Memory B cell (primary cell): ENCODE data around the gene ADK.
A peak's percentile ranks its signal among the peaks of the same experiment; 100 is the strongest.

Experiments used
- ATAC-seq: fragments of 150-1000 bp; cut with Tn5 transposase; 2 replicates; pipeline ENCODE4 v1.10.0; 2021; ENCODE audit warnings: low read depth, mild to moderate bottlenecking, moderate library complexity
- DNase-seq, 2 donors: peaks; one replicate each; pipeline ENCODE4 v3.0.0; 2022; ENCODE audit warnings: low spot score in 2 of 2
- H3K27ac Mint-ChIP-seq: one replicate; pipeline ENCODE4 v1.8.0; 2022; ENCODE audit warnings: mild to moderate bottlenecking, moderate library complexity, mixed read lengths
- H3K27me3 Mint-ChIP-seq: one replicate; pipeline ENCODE4 v1.8.0; 2022; ENCODE audit warnings: mixed read lengths
- H3K36me3 Mint-ChIP-seq: one replicate; pipeline ENCODE4 v1.8.0; 2022; ENCODE audit warnings: mild to moderate bottlenecking, mixed read lengths
- H3K4me1 Mint-ChIP-seq: one replicate; pipeline ENCODE4 v1.8.0; 2022; ENCODE audit warnings: mixed read lengths
- H3K4me3 Mint-ChIP-seq: one replicate; pipeline ENCODE4 v1.8.0; 2022; ENCODE audit warnings: mild to moderate bottlenecking, moderate library complexity, mixed read lengths
- H3K9me3 Mint-ChIP-seq: one replicate; pipeline ENCODE4 v1.8.0; 2022; ENCODE audit warnings: mixed read lengths

The ADK gene

DNA sequence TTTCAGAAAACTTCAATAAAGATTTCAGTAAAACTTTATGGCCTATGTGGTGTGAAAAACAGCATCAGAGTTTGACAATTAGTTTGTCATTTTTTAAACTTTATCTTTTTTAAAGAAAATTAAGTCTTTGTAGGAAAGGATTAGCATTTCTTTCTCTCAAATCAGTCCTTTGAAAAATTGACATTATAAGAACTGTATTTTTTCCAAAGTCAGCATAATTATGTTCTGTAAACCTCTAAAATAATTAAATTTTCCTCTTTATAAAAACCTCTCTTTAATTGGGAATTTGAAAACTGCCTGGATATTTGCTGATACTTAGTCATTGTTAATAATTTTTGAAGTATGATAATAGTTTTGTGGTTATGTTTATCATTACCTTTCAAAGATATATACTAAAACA lies 448.7 kb downstream of the ADK start:
- peaks cover 21% of the 10 kb centered on the region for H3K36me3 Mint-ChIP-seq
- H3K9me3 Mint-ChIP-seq: peaks cover 2% of the 10 kb centered on the region
- H3K27ac Mint-ChIP-seq: no peak overlapping the region
- H3K4me1 Mint-ChIP-seq: no peaks in the 10 kb centered on the region
- DNase-seq (no peak), ATAC-seq (no peak)
- no peaks in the 10 kb centered on the region for H3K27me3 Mint-ChIP-seq
- H3K4me3 Mint-ChIP-seq: no peak overlapping the region

DNA sequence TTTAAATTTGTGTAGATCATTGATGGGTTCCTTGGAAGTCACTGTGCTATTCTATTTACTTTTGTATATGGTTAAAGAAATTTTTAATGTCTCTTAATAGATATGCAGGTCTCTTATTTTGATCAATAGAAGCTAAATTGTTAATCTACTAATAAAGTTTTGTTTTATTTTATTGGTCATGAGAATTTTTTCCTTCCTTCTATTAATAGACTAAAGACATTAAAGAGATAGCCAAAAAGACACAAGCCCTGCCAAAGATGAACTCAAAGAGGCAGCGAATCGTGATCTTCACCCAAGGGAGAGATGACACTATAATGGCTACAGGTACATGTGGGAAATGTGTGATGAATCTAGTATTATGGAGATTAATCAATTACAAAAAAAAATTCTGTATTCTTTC lies 449.1 kb downstream of the ADK start:
- Mint-ChIP-seq H3K27me3 (no peaks in the 10 kb centered on the region), H3K4me3 (no peak overlapping the region), H3K9me3 (peaks cover 2% of the 10 kb centered on the region), H3K36me3 (peaks cover 26% of the 10 kb centered on the region), H3K27ac (no peak overlapping the region), H3K4me1 (no peaks in the 10 kb centered on the region)
- DNase-seq (no peak), ATAC-seq (no peak)

DNA sequence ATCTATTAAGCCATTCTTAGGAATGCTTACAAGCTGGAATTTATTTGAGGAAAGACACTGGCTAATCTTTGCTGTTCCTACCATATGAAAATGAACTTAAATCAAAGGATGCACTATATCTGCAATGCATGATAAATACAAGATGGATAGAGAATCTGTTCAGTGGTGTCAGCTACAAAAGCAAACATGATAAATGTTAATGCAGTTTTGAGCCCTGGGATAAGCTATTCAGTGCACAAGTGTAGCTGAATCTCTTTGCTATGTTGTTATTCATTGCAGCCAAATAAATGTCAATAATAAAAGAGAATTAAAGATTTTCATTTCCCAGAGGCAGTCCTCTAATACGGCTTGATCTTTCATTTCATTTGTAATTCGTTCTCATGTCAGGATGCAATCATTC lies 451.6 kb downstream of the ADK start:
- DNase-seq (no peak), ATAC-seq (no peak)
- H3K9me3 Mint-ChIP-seq: peaks cover 2% of the 10 kb centered on the region
- H3K36me3 Mint-ChIP-seq: peaks cover 36% of the 10 kb centered on the region
- no peaks in the 10 kb centered on the region for H3K27me3 Mint-ChIP-seq
- H3K4me3 Mint-ChIP-seq: no peak overlapping the region
- H3K27ac Mint-ChIP-seq: no peak overlapping the region
- H3K4me1 Mint-ChIP-seq: peaks cover 2% of the 10 kb centered on the region

DNA sequence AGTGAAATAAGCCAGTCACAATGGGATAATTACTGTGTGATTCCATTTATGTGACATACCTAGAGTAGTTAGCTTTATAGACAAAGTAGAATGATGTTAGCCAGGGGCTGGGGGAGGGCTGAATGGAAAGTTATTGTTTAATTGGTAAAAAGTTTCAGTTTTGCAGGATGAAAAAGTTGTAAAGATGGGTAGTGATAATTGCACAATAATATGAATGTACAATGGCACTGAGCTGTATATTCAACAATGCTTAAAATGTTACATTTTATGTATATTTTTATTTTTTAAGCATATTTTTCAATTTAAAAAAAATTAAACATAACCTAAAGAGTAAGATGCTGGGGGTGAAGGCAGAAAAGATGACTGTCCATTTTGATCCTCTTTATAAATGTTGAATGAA lies 459.3 kb downstream of the ADK start:
- H3K27ac Mint-ChIP-seq: no peak overlapping the region
- no peaks in the 10 kb centered on the region for H3K27me3 Mint-ChIP-seq
- DNase-seq (no peak), ATAC-seq (no peak)
- H3K4me1 Mint-ChIP-seq: peaks cover 2% of the 10 kb centered on the region
- peaks cover 28% of the 10 kb centered on the region for H3K36me3 Mint-ChIP-seq
- no peak overlapping the region for H3K4me3 Mint-ChIP-seq
- H3K9me3 Mint-ChIP-seq: peaks cover 2% of the 10 kb centered on the region

DNA sequence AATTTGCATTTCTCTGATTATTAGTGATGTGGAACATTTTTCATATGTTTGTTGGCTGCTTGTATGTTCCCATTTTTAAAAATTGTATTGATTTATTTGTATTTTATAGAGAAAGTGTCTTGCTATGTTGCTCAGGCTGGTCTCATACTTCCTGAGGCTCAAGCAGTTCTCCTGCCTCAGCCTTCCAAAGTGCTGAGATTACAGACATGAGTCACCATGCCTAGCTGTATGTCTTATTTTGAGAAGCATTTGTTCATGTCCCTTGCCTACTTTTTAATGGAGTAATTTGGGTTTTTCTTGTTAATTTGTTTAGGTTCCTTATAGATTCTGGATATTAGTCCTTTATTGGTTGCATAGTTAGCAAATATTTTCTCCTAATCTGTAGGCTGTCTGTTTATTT lies 461.2 kb downstream of the ADK start:
- Mint-ChIP-seq H3K4me1 (no peaks in the 10 kb centered on the region), H3K4me3 (no peak overlapping the region), H3K36me3 (peaks cover 25% of the 10 kb centered on the region), H3K9me3 (peaks cover 2% of the 10 kb centered on the region), H3K27ac (no peak overlapping the region), H3K27me3 (no peaks in the 10 kb centered on the region)
- DNase-seq (no peak), ATAC-seq (no peak)

- ATAC-seq: no peak
- Mint-ChIP-seq H3K27me3 (no peaks in the 10 kb centered on the region), H3K4me1 (no peaks in the 10 kb centered on the region), H3K27ac (no peak overlapping the region), H3K4me3 (no peak overlapping the region), H3K9me3 (peaks cover 6% of the 10 kb centered on the region), H3K36me3 (peaks cover 38% of the 10 kb centered on the region)
- no peak for DNase-seq
Observed at GRCh38 chr10:74620626-74621025, 469.6 kb downstream of the ADK start.

- peaks cover 1% of the 10 kb centered on the region for H3K9me3 Mint-ChIP-seq
- no peak overlapping the region for H3K4me3 Mint-ChIP-seq
- DNase-seq: no peak
- no peak for ATAC-seq
- H3K4me1 Mint-ChIP-seq: no peaks in the 10 kb centered on the region
- H3K36me3 Mint-ChIP-seq: peaks cover 30% of the 10 kb centered on the region
- H3K27ac Mint-ChIP-seq: no peak overlapping the region
- no peaks in the 10 kb centered on the region for H3K27me3 Mint-ChIP-seq
Observed at GRCh38 chr10:74623786-74624185, 472.8 kb downstream of the ADK start.

GRCh38 chr10:74624501-74624900 lies 473.5 kb downstream of the ADK start:
- Mint-ChIP-seq H3K36me3 (peaks cover 30% of the 10 kb centered on the region), H3K9me3 (peaks cover 1% of the 10 kb centered on the region), H3K27me3 (no peaks in the 10 kb centered on the region), H3K27ac (no peak overlapping the region), H3K4me3 (no peak overlapping the region), H3K4me1 (no peaks in the 10 kb centered on the region)
- no peak for ATAC-seq
- no peak for DNase-seq

DNA sequence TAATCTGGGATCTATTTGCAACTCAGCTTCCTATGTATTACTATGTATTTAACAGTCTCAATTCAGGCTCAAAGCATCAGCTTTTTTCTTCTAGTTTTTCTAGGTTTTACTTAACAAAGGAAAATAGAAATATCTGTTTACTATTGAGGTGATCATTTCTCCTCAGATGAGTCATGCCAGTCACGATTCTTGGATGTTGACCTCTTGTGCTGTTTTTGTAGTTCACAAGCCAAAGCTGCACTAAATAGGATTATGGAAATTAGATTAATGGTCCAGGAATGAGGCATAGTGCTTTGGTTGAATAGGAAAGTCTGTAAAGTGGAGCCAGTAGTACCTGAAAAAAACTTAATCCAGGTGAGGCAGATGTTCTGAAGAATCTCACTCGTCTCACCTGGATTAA lies 477.1 kb downstream of the ADK start:
- Mint-ChIP-seq H3K27me3 (no peaks in the 10 kb centered on the region), H3K4me3 (no peak overlapping the region), H3K36me3 (peaks cover 29% of the 10 kb centered on the region), H3K4me1 (no peaks in the 10 kb centered on the region), H3K9me3 (peaks cover 2% of the 10 kb centered on the region), H3K27ac (no peak overlapping the region)
- DNase-seq: no peak
- ATAC-seq: no peak

DNA sequence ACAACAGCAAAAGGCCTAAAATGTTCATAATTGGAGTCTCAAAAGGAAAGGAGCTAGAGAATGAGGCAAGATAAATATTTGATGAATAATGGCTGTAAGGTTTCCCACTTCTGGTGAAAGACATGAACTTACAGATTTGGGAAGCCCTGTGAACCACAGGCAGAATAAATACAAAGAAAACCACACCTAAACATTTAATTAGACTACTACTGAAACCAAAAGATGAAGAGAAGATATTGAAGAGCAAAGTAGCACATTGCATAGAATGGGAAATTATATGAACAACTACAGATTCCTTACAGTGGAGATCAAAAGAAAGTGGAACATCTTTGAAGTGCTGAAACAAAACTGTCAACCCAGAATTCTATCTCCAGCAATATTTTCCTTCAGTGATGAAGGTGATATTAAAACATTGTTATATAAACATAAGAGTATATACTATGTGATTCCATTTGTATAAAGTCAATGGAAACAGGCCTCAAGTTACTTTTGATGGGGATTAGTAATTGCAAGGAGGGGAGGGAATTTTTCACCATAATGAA lies 484.0 kb downstream of the ADK start:
- Mint-ChIP-seq H3K4me3 (no peak overlapping the region), H3K36me3 (peaks cover 50% of the 10 kb centered on the region), H3K9me3 (peaks cover 8% of the 10 kb centered on the region), H3K4me1 (peaks cover 2% of the 10 kb centered on the region), H3K27me3 (no peaks in the 10 kb centered on the region), H3K27ac (no peak overlapping the region)
- no peak for ATAC-seq
- no peak for DNase-seq

DNA sequence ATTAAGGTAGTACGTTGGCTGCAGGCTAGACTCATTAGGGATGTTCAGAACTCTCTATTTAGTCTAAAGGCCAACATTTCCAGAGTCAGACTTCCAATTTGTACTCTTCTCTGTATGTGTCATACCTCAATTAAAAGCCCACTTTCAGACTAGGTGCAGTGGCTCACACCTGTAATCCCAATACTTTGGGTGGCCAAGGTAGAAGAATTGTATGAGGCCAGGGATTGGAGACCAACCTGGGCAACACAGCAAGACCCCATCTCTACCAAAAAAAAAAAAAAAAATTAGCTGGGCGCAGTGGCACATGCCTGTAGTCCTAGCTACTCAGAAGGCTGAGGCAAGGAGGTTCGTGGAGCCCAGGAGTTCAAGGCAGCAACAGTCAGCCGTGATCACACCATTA lies 484.6 kb downstream of the ADK start:
- Mint-ChIP-seq H3K27ac (no peak overlapping the region), H3K9me3 (peaks cover 8% of the 10 kb centered on the region), H3K4me3 (no peak overlapping the region), H3K27me3 (no peaks in the 10 kb centered on the region), H3K4me1 (peaks cover 2% of the 10 kb centered on the region), H3K36me3 (peaks cover 48% of the 10 kb centered on the region)
- no peak for ATAC-seq
- no peak for DNase-seq

- no peak overlapping the region for H3K4me3 Mint-ChIP-seq
- H3K4me1 Mint-ChIP-seq: peaks cover 2% of the 10 kb centered on the region
- DNase-seq (no peak), ATAC-seq (no peak)
- H3K27me3 Mint-ChIP-seq: no peaks in the 10 kb centered on the region
- H3K36me3 Mint-ChIP-seq: peaks cover 34% of the 10 kb centered on the region
- peaks cover 6% of the 10 kb centered on the region for H3K9me3 Mint-ChIP-seq
- H3K27ac Mint-ChIP-seq: no peak overlapping the region
Observed at GRCh38 chr10:74637685-74638084, 486.7 kb downstream of the ADK start.

DNA sequence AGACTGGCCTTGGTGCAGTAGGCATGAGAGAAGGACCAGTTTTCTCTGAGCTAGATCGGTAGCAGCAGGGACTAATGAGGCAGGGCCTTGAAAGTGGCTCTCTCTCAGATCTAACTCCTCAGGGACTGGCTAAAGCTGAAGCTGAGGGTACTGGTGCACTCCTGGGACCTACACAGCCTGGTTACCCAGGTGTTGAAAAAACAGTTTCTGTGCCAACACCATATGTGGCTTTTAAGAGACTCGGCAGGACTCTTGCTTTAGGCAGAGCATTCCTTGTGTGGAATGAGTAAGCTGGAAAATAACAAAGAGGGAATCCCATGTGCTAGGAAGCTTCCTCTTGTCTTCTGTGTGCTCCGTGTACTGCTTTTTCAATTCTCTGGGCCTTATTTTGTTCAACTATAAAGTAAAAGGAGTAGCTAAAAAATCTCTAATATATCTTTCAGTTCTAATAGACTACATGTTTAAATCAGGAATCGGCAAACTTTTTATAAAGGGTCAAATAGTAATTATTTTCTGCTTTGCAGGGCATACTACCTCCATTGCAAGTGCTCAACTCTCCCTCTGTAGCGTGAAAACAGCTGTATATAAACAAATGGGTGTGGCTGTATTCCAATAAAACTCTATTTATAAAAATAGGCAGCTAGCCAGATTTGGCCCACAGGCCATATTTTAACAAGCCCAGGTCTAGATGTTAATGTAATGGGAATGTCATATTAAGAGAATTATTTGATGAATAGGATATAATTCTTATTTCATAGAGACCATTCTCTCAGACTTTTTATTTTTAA lies 489.3 kb downstream of the ADK start:
- H3K36me3 Mint-ChIP-seq: peaks cover 26% of the 10 kb centered on the region
- DNase-seq: no peak
- peaks cover 2% of the 10 kb centered on the region for H3K4me1 Mint-ChIP-seq
- H3K27me3 Mint-ChIP-seq: no peaks in the 10 kb centered on the region
- no peaks in the 10 kb centered on the region for H3K9me3 Mint-ChIP-seq
- H3K27ac Mint-ChIP-seq: no peak overlapping the region
- H3K4me3 Mint-ChIP-seq: no peak overlapping the region
- ATAC-seq: peak; percentile 31

DNA sequence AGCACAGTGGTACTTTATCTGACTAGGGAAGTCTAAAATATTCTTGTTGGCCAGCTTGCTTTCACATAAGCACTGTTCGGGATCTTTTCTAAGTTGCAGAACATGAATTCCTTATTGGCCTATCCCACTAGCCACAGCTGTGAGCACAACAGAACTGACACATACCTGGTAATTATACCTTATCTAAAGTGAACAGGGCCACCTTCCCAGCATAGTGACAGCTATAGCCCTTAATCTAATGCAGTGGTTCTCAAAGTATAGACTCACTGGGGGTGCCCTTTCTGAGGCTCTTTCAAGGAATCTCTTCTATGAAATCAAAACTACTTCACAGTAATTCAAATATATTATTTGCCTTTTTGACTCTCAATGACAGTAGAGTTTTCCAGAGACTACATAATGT lies 490.6 kb downstream of the ADK start:
- Mint-ChIP-seq H3K4me1 (peaks cover 2% of the 10 kb centered on the region), H3K27ac (no peak overlapping the region), H3K4me3 (no peak overlapping the region), H3K27me3 (no peaks in the 10 kb centered on the region), H3K36me3 (peaks cover 28% of the 10 kb centered on the region), H3K9me3 (no peaks in the 10 kb centered on the region)
- DNase-seq (no peak), ATAC-seq (no peak)
